IMR-90 (cell line): Measurements from ENCODE around the gene AKAP13. TPM values are rescaled to one million over a fixed set of nuclear protein-coding genes. Genes with fewer than 3 reads are reported as not detected.

Experiments used
- ATAC-seq: fragments of 200-7000 bp; cut with Tn5 transposase; 2 replicates; pipeline ENCODE4 v1.9.1; 2020; ENCODE audit warnings: low read depth, mild to moderate bottlenecking, moderate library complexity
- BruUV-seq: library from RNA; stranded (reverse); fragments of 400-500 nt; replicated peaks from 2 replicates; lab custom pipeline; 2021; lab: Mats Ljungman, UMichigan
- CTCF ChIA-PET: fragments of 300-600 bp; formaldehyde crosslinking; extraction: SDS; loops from one replicate; lab custom pipeline; 2021; ENCODE audit warnings: antibody characterized with exemption; lab: Yijun Ruan, JAX
- POLR2A ChIA-PET: fragments of 300-600 bp; sonication (Branson Sonifier 250); formaldehyde crosslinking; loops from one replicate; lab custom pipeline; 2022; ENCODE audit warnings: antibody characterized with exemption; ENCODE audit not compliant: unreplicated experiment; lab: Charles Lee
- DNase-seq: peaks from one replicate; pipeline ENCODE4 v3.0.0; 2013
- H2AFZ ChIP-seq: replicated peaks from 2 replicates; pipeline ENCODE3; 2013; ENCODE audit warnings: low read length, mild to moderate bottlenecking; ENCODE audit not compliant: poor library complexity
- H2AK5ac ChIP-seq: 2 replicates; pipeline ENCODE4 v1.6.1; 2013; ENCODE audit warnings: low read depth, low read length, inconsistent platforms
- H2AK9ac ChIP-seq: replicated peaks from 2 replicates; pipeline ENCODE3; 2013; ENCODE audit warnings: mild to moderate bottlenecking, low read depth, low read length, moderate library complexity; ENCODE audit not compliant: poor library complexity
- H2BK120ac ChIP-seq: 2 replicates; pipeline ENCODE4 v1.6.1; 2013; ENCODE audit warnings: low read depth, low read length, inconsistent platforms
- H2BK15ac ChIP-seq: 3 replicates; pipeline ENCODE4 v1.6.1; 2013; ENCODE audit warnings: low read depth, low read length, inconsistent platforms
- H2BK20ac ChIP-seq: 2 replicates; pipeline ENCODE4 v1.6.1; 2013; ENCODE audit warnings: low read depth, mild to moderate bottlenecking, inconsistent platforms, low read length, moderate library complexity
- H2BK5ac ChIP-seq: 2 replicates; pipeline ENCODE4 v1.6.1; 2013; ENCODE audit warnings: mild to moderate bottlenecking, low read depth, low read length, inconsistent platforms; ENCODE audit not compliant: poor library complexity, severe bottlenecking
- H3K14ac ChIP-seq: replicated peaks from 2 replicates; pipeline ENCODE4 v1.6.1; 2013; ENCODE audit warnings: low read depth, low read length, inconsistent platforms
- H3K18ac ChIP-seq: 2 replicates; pipeline ENCODE4 v1.6.1; 2013; ENCODE audit warnings: low read depth, low read length, control low read depth
- H3K23ac ChIP-seq: 2 replicates; pipeline ENCODE4 v1.6.1; 2013; ENCODE audit warnings: low read depth, low read length, inconsistent platforms
- H3K27ac ChIP-seq: 2 replicates; pipeline ENCODE4 v1.5.1; 2013; ENCODE audit warnings: mild to moderate bottlenecking, control low read depth, low read length; ENCODE audit not compliant: insufficient read depth
- H3K27me3 ChIP-seq: 2 replicates; pipeline ENCODE4 v1.6.1; 2013; ENCODE audit warnings: low read length; ENCODE audit not compliant: control insufficient read depth, insufficient read depth
- H3K36me3 ChIP-seq: 2 replicates; pipeline ENCODE4 v1.6.1; 2013; ENCODE audit warnings: low read length, mixed read lengths; ENCODE audit not compliant: control insufficient read depth, insufficient read depth
- H3K4ac ChIP-seq: 2 replicates; pipeline ENCODE4 v1.6.1; 2013; ENCODE audit warnings: low read depth, low read length, inconsistent platforms
- H3K4me1 ChIP-seq: 2 replicates; pipeline ENCODE4 v1.6.1; 2013; ENCODE audit warnings: low read length, mixed read lengths; ENCODE audit not compliant: control insufficient read depth, insufficient read depth
- H3K4me2 ChIP-seq: 2 replicates; pipeline ENCODE4 v1.6.1; 2013; ENCODE audit warnings: low read depth, mild to moderate bottlenecking, control low read depth, low read length, moderate library complexity
- H3K4me3 ChIP-seq: 2 replicates; pipeline ENCODE4 v1.5.1; 2013; ENCODE audit warnings: low read depth, mild to moderate bottlenecking, control low read depth, low read length, moderate library complexity; ENCODE audit not compliant: insufficient read depth
- H3K56ac ChIP-seq: 2 replicates; pipeline ENCODE4 v1.6.1; 2013; ENCODE audit warnings: low read length, inconsistent platforms; ENCODE audit not compliant: insufficient read depth; ENCODE audit errors: extremely low read depth
- H3K79me1 ChIP-seq, 2 experiments: 2 replicates each; pipeline ENCODE4 v1.6.1; 2013; ENCODE audit warnings: low read length in 2 of 2, inconsistent platforms in 1 of 2, low read depth in 1 of 2
- H3K9ac ChIP-seq: 2 replicates; pipeline ENCODE4 v1.6.1; 2013; ENCODE audit warnings: low read depth, low read length, control low read depth
- H3K9me1 ChIP-seq: 2 replicates; pipeline ENCODE4 v1.6.1; 2013; ENCODE audit warnings: low read length, inconsistent platforms; ENCODE audit not compliant: insufficient read depth
- H3K9me3 ChIP-seq: 2 replicates; pipeline ENCODE4 v1.6.1; 2013; ENCODE audit warnings: low read length; ENCODE audit not compliant: control insufficient read depth, insufficient read depth
- H4K20me1 ChIP-seq: 2 replicates; pipeline ENCODE4 v1.6.1; 2013; ENCODE audit warnings: low read length, inconsistent platforms; ENCODE audit not compliant: insufficient read depth
- H4K5ac ChIP-seq: 2 replicates; pipeline ENCODE4 v1.6.1; 2013; ENCODE audit warnings: mild to moderate bottlenecking, low read depth, low read length, control low read depth
- H4K8ac ChIP-seq, 2 experiments: 2 replicates each; pipeline ENCODE4 v1.6.1; 2013; ENCODE audit warnings: low read depth in 2 of 2, low read length in 2 of 2, control low read depth in 1 of 2, inconsistent platforms in 1 of 2
- H4K91ac ChIP-seq: 2 replicates; pipeline ENCODE4 v1.6.1; 2013; ENCODE audit warnings: low read depth, low read length, inconsistent platforms; ENCODE audit not compliant: insufficient read depth
- BHLHE40 ChIP-seq: fragments of 150-350 bp; IDR thresholded peaks from 2 replicates; pipeline ENCODE4 v1.6.1; 2016; ENCODE audit warnings: mild to moderate bottlenecking, low read depth, low read length
- CEBPB ChIP-seq: IDR thresholded peaks from 2 replicates; pipeline ENCODE4 v1.6.1; 2012; ENCODE audit warnings: low read depth, low read length, improper control_type of control experiment
- CHD1 ChIP-seq: IDR thresholded peaks from 2 replicates; pipeline ENCODE4 v1.6.1; 2012; ENCODE audit warnings: low read depth, low read length, improper control_type of control experiment
- CTCF ChIP-seq: conservative IDR thresholded peaks from 2 replicates; pipeline ENCODE4 v1.5.1; 2012; ENCODE audit warnings: mild to moderate bottlenecking, low read depth, low read length, improper control_type of control experiment
- ELK1 ChIP-seq: fragments of 150-350 bp; IDR thresholded peaks from 2 replicates; pipeline ENCODE4 v1.6.1; 2016; ENCODE audit warnings: low read depth, mild to moderate bottlenecking, low read length, moderate library complexity, borderline replicate concordance
- FOS ChIP-seq: fragments of 150-350 bp; IDR thresholded peaks from 2 replicates; pipeline ENCODE4 v1.6.1; 2016; ENCODE audit warnings: low read depth, low read length
- MAFK ChIP-seq: IDR thresholded peaks from 2 replicates; pipeline ENCODE4 v1.6.1; 2012; ENCODE audit warnings: low read depth, low read length, improper control_type of control experiment
- MAZ ChIP-seq: IDR thresholded peaks from 2 replicates; pipeline ENCODE4 v1.6.1; 2012; ENCODE audit warnings: low read depth, mild to moderate bottlenecking, low read length, improper control_type of control experiment, moderate library complexity, borderline replicate concordance
- MXI1 ChIP-seq: IDR thresholded peaks from 2 replicates; pipeline ENCODE4 v1.6.1; 2012; ENCODE audit warnings: low read depth, mild to moderate bottlenecking, low read length, moderate library complexity, borderline replicate concordance
- NFE2L2 ChIP-seq: fragments of 150-350 bp; IDR thresholded peaks from 2 replicates; pipeline ENCODE4 v1.6.1; 2016; ENCODE audit warnings: low read depth, mild to moderate bottlenecking, low read length
- POLR2A ChIP-seq: IDR thresholded peaks from 2 replicates; pipeline ENCODE4 v1.6.1; 2012; ENCODE audit warnings: mild to moderate bottlenecking, low read depth, low read length
- RAD21 ChIP-seq: IDR thresholded peaks from 2 replicates; pipeline ENCODE4 v1.6.1; 2012; ENCODE audit warnings: low read length, improper control_type of control experiment
- RCOR1 ChIP-seq: IDR thresholded peaks from 2 replicates; pipeline ENCODE4 v1.6.1; 2012; ENCODE audit warnings: mild to moderate bottlenecking, low read length, improper control_type of control experiment; ENCODE audit not compliant: insufficient replicate concordance
- RFX5 ChIP-seq: IDR thresholded peaks from 2 replicates; pipeline ENCODE4 v1.8.0; 2012; ENCODE audit warnings: low read depth, mild to moderate bottlenecking, low read length, moderate library complexity
- SMC3 ChIP-seq: fragments of 150-350 bp; IDR thresholded peaks from 2 replicates; pipeline ENCODE4 v1.6.1; 2016; ENCODE audit warnings: low read depth, mild to moderate bottlenecking, antibody characterized with exemption, low read length, moderate library complexity
- WGBS, 2 experiments: methylation state at CpG; one replicate each; pipeline versions ENCODE4 v1.1.5 to v1.1.7; 2013; ENCODE audit warnings: missing lambda C conversion rate in 2 of 2; ENCODE audit not compliant: insufficient read length in 1 of 2; ENCODE audit errors: extremely low coverage in 2 of 2; 5-methylcytosine and 5-hydroxymethylcytosine counted together
- dilution Hi-C: fragments of 300-500 bp; cut with HindIII; formaldehyde crosslinking; loops from one replicate; pipeline ENCODE4 v1.14.3; 2018; ENCODE audit warnings: low sequenced_read_pairs; ENCODE audit not compliant: unreplicated experiment
- in situ Hi-C: fragments of 300-500 bp; cut with MboI; formaldehyde crosslinking; loops from 3 replicates; pipeline ENCODE4 v1.14.3; 2019; ENCODE audit warnings: low sequenced_read_pairs, inconsistent platforms, mixed read lengths
- intact Hi-C: fragments of 100-400 bp; cut with micrococcal nuclease; formaldehyde crosslinking; loops from 2 replicates; pipeline ENCODE4 v1.10.0; 2022
- polyA plus RNA-seq, 3 experiments: library from polyadenylated mRNA; depleted of rRNA; stranded (reverse); fragments of >200 nt; gene quantifications; 2 replicates each; pipeline ENCODE4 v1.2.3, GENCODE V29; 2012; ENCODE audit warnings: low replicate concordance in 1 of 3
- total RNA-seq: library from RNA; depleted of rRNA; stranded (reverse); fragments of >200 nt; gene quantifications from 2 replicates; pipeline ENCODE4 v1.2.3, GENCODE V29; 2012
- TF ChIP-seq, protein P1 (sequence below): fragments of 150-350 bp; IDR thresholded peaks from 2 replicates; pipeline ENCODE4 v1.6.1; 2017; ENCODE audit warnings: mild to moderate bottlenecking, antibody characterized with exemption, low read length, low read depth

Gene AKAP13
- total and polyA plus RNA-seq, 2 of the 4 experiments (the other 2 are of a cell fraction): 10.4 to 46.4 TPM

- H3K4me1 ChIP-seq: peaks cover 2% of the 10 kb centered on the region
- ChIA-PET CTCF (no interaction called here), POLR2A (no interaction called here)
- no peak overlapping the region for H2BK15ac ChIP-seq
- no peak overlapping the region for H3K18ac ChIP-seq
- H3K56ac ChIP-seq: no peak overlapping the region
- H3K23ac ChIP-seq: no peak overlapping the region
- ATAC-seq (no peak), DNase-seq (no peak)
- H3K9ac ChIP-seq: no peak overlapping the region
- peaks cover 21 to 60% of the 10 kb centered on the region in 2 experiments for H3K79me1 ChIP-seq
- no peak overlapping the region for H4K91ac ChIP-seq
- 0 out of 2 replicates have a peak, but pooled peaks cover 1% of the 10 kb centered on the region for H3K36me3 ChIP-seq
- intact Hi-C loops: no loop called here
- no peak overlapping the region for H2BK20ac ChIP-seq
- no peaks in the 10 kb centered on the region for H3K27me3 ChIP-seq
- no peaks in the 10 kb centered on the region for H3K9me3 ChIP-seq
- 100% methylated on average over 1 of the region's 8 CpGs; no CpG with 5 or more reads in 1 of the 2 experiments for WGBS, 2 experiments
- no peak overlapping the region for H3K14ac ChIP-seq
- no TSS peak for BruUV-seq
- H2AK5ac ChIP-seq: no peak overlapping the region
- H3K27ac ChIP-seq: no peak overlapping the region
- H2BK5ac ChIP-seq: no peak overlapping the region
- H4K5ac ChIP-seq: no peak overlapping the region
- peaks cover 23% of the 10 kb centered on the region for H4K20me1 ChIP-seq
- no peak overlapping the region for H2BK120ac ChIP-seq
- H3K4ac ChIP-seq: no peak overlapping the region
- no peak overlapping the region for H4K8ac ChIP-seq
- no peak overlapping the region for H2AFZ ChIP-seq
- H3K4me2 ChIP-seq: no peak overlapping the region
- TF ChIP-seq FOS (no peak), CTCF (no peak), POLR2A (no peak), ELK1 (no peak), SMC3 (no peak), CEBPB (no peak), MAZ (no peak), RFX5 (no peak), MXI1 (no peak), RCOR1 (no peak), BHLHE40 (no peak), NFE2L2 (no peak), CHD1 (no peak), RAD21 (no peak), MAFK (no peak)
- TF ChIP-seq, protein P1, sequence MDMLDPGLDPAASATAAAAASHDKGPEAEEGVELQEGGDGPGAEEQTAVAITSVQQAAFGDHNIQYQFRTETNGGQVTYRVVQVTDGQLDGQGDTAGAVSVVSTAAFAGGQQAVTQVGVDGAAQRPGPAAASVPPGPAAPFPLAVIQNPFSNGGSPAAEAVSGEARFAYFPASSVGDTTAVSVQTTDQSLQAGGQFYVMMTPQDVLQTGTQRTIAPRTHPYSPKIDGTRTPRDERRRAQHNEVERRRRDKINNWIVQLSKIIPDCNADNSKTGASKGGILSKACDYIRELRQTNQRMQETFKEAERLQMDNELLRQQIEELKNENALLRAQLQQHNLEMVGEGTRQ: no peak
- in situ Hi-C loops: no loop called here
- peaks cover 10% of the 10 kb centered on the region for H3K9me1 ChIP-seq
- no peak overlapping the region for H3K4me3 ChIP-seq
- no peak overlapping the region for H2AK9ac ChIP-seq
- dilution Hi-C loops: no loop called here
These were observed 400.0 kb downstream of the AKAP13 start for GRCh38 chr15:85780225-85780985.
